Testis (tissue), 3 donors: Measurements from ENCODE around the gene DDRGK1. TPM values are rescaled to one million over a fixed set of nuclear protein-coding genes. Genes with fewer than 3 reads are reported as not detected.

ENCODE experiments used
- DNase-seq: peaks from one replicate; pipeline ENCODE4 v3.0.0-alpha.2; 2019
- H3K27ac ChIP-seq, 2 donors: fragments of 200-600 bp; sonication (generic); one replicate each; pipeline ENCODE4 v1.5.1; 2019
- H3K27me3 ChIP-seq: fragments of 200-600 bp; sonication (generic); one replicate; pipeline ENCODE4 v1.5.1; 2019
- H3K36me3 ChIP-seq: fragments of 200-600 bp; sonication (generic); one replicate; pipeline ENCODE4 v1.5.1; 2017; ENCODE audit warnings: low read depth; ENCODE audit errors: missing control alignments
- H3K4me1 ChIP-seq: fragments of 200-600 bp; sonication (generic); one replicate; pipeline ENCODE4 v1.5.1; 2019
- H3K4me3 ChIP-seq, 2 donors: fragments of 200-600 bp; sonication (generic); one replicate each; pipeline ENCODE4 v1.5.1; 2017 to 2019
- H3K9me3 ChIP-seq: fragments of 200-600 bp; sonication (generic); one replicate; pipeline ENCODE4 v1.5.1; 2017
- CTCF ChIP-seq, 3 experiments: fragments of 450-650 bp in 2 of 3; fragments of 200-600 bp in 1 of 3; sonication (generic) in 1 of 3; IDR thresholded peaks; one replicate each; pipeline ENCODE4 v1.5.1; 2016 to 2019; ENCODE audit warnings: antibody characterized with exemption in 3 of 3, mild to moderate bottlenecking in 2 of 3, moderate library complexity in 1 of 3
- POLR2A ChIP-seq: fragments of 450-650 bp; IDR thresholded peaks from one replicate; pipeline ENCODE4 v1.6.1; 2017; ENCODE audit warnings: antibody characterized with exemption, mild to moderate bottlenecking, moderate library complexity
- WGBS, 2 donors: methylation state at CpG; one replicate each; pipeline ENCODE4 v1.1.5; 2018; 5-methylcytosine and 5-hydroxymethylcytosine counted together
- intact Hi-C: fragments of 100-400 bp; cut with DNase I; formaldehyde crosslinking; loops from one replicate; pipeline ENCODE4 v1.15.1; 2023; ENCODE audit warnings: low total_unique reads
- polyA plus RNA-seq: library from polyadenylated mRNA; stranded (reverse); fragments of 350-450 nt; fragmentation: Illumina TruSeq; extraction: RNeasy Lipid Tissue Mini Kit (QIAGEN cat#74804); gene quantifications from one replicate; pipeline ENCODE4 v1.2.3, GENCODE V29; 2014; ENCODE audit warnings: low read depth, low replicate concordance; ENCODE audit not compliant: insufficient read depth
- total RNA-seq, 2 donors: library from RNA; depleted of rRNA; stranded (reverse); fragments of >200 nt; gene quantifications; one replicate each; pipeline ENCODE4 v1.2.3, GENCODE V29; 2016

DDRGK1 gene
- total and polyA plus RNA-seq, 3 donors from 2014 or later = 57.2 to 93.8 (median 78.9) TPM

GRCh38 chr20:3209946-3210317 lies 5.5 kb upstream of the DDRGK1 start:
- intact Hi-C loops = no loop called here
- 1 to 3% methylated on average over 5 to 10 of the region's 10 CpGs for WGBS, 2 donors
- H3K4me1 ChIP-seq = peaks cover 7% of the 10 kb centered on the region
- H3K9me3 ChIP-seq = no peaks in the 10 kb centered on the region
- peak overlapping the region; percentile 72 to 82 for H3K4me3 ChIP-seq
- H3K27me3 ChIP-seq = no peaks in the 10 kb centered on the region
- TF ChIP-seq POLR2A = no peak
- TF ChIP-seq CTCF (IDR thresholded peaks at IDR 0.05) = no peak
- H3K27ac ChIP-seq = no peak overlapping the region
- DNase-seq = no peak
- no peaks in the 10 kb centered on the region for H3K36me3 ChIP-seq

- Histone ChIP-seq H3K9me3 (no peaks in the 10 kb centered on the region), H3K36me3 (no peaks in the 10 kb centered on the region), H3K4me3 (peak within 1 kb of the TSS; percentile 72 to 82), H3K27ac (peak within 1 kb of the TSS; percentile 39 to 80), H3K27me3 (no peaks in the 10 kb centered on the region), H3K4me1 (peaks cover 7% of the 10 kb centered on the region)
- TF ChIP-seq POLR2A = no peak
- TF ChIP-seq CTCF (IDR thresholded peaks at IDR 0.05) = no peak
- 1% methylated on average over 39 to 48 of the region's 48 CpGs for WGBS, 2 donors
- intact Hi-C loops = no loop called here
- DNase-seq = peak; percentile 63
Observed at GRCh38 chr20:3209257-3209945, 4.9 kb upstream of the DDRGK1 start, which contains the start of gene ITPA. Gene ITPA, plus strand, starts transcription at chr20:3209498. Its CDS starts 54 bp downstream, at chr20:3209552.

- no peak for TF ChIP-seq CTCF (IDR thresholded peaks at IDR 0.05)
- TF ChIP-seq POLR2A = no peak
- Histone ChIP-seq H3K36me3 (no peaks in the 10 kb centered on the region), H3K4me3 (peak overlapping the region; percentile 72 to 82), H3K27ac (peak overlapping the region; percentile 39 to 80), H3K9me3 (no peaks in the 10 kb centered on the region), H3K4me1 (peaks cover 7% of the 10 kb centered on the region), H3K27me3 (no peaks in the 10 kb centered on the region)
- 3 to 4% methylated on average over 9 to 10 of the region's 10 CpGs for WGBS, 2 donors
- intact Hi-C loops = no loop called here
- DNase-seq = no peak
Observed at GRCh38 chr20:3208786-3209256, 4.3 kb upstream of the DDRGK1 start.

- Histone ChIP-seq H3K9me3 (no peaks in the 10 kb centered on the region), H3K4me3 (peak overlapping the region; percentile 72 to 83), H3K27me3 (no peaks in the 10 kb centered on the region), H3K36me3 (no peaks in the 10 kb centered on the region), H3K27ac (peak overlapping the region; percentile 90 to 95), H3K4me1 (peaks cover 10% of the 10 kb centered on the region)
- WGBS, 2 donors = 2 to 7% methylated on average over 23 to 30 of the region's 31 CpGs
- no peak for TF ChIP-seq CTCF (IDR thresholded peaks at IDR 0.05)
- TF ChIP-seq POLR2A = no peak
- intact Hi-C loops = no loop called here
- peak; percentile 19 for DNase-seq
Observed at GRCh38 chr20:3203315-3204123, 963 bp downstream of the DDRGK1 start.
